Colon (tissue), 2 donors: ENCODE results near the gene KIF24.
"Not testable (repeated sequence)": the region's sequence is repeated elsewhere in the genome, so short reads cannot be mapped to it uniquely, and the experiment has no call there.

Experiments used
- FAIRE-seq: peaks from 2 replicates; lab custom pipeline; 2012; peaks lifted over from hg19 to GRCh38; lab: Jason Lieb, UNC
- donor health status: control.
- donor health status: control.

Gene KIF24, protein sequence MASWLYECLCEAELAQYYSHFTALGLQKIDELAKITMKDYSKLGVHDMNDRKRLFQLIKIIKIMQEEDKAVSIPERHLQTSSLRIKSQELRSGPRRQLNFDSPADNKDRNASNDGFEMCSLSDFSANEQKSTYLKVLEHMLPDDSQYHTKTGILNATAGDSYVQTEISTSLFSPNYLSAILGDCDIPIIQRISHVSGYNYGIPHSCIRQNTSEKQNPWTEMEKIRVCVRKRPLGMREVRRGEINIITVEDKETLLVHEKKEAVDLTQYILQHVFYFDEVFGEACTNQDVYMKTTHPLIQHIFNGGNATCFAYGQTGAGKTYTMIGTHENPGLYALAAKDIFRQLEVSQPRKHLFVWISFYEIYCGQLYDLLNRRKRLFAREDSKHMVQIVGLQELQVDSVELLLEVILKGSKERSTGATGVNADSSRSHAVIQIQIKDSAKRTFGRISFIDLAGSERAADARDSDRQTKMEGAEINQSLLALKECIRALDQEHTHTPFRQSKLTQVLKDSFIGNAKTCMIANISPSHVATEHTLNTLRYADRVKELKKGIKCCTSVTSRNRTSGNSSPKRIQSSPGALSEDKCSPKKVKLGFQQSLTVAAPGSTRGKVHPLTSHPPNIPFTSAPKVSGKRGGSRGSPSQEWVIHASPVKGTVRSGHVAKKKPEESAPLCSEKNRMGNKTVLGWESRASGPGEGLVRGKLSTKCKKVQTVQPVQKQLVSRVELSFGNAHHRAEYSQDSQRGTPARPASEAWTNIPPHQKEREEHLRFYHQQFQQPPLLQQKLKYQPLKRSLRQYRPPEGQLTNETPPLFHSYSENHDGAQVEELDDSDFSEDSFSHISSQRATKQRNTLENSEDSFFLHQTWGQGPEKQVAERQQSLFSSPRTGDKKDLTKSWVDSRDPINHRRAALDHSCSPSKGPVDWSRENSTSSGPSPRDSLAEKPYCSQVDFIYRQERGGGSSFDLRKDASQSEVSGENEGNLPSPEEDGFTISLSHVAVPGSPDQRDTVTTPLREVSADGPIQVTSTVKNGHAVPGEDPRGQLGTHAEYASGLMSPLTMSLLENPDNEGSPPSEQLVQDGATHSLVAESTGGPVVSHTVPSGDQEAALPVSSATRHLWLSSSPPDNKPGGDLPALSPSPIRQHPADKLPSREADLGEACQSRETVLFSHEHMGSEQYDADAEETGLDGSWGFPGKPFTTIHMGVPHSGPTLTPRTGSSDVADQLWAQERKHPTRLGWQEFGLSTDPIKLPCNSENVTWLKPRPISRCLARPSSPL (N-terminal part only)

DNA sequence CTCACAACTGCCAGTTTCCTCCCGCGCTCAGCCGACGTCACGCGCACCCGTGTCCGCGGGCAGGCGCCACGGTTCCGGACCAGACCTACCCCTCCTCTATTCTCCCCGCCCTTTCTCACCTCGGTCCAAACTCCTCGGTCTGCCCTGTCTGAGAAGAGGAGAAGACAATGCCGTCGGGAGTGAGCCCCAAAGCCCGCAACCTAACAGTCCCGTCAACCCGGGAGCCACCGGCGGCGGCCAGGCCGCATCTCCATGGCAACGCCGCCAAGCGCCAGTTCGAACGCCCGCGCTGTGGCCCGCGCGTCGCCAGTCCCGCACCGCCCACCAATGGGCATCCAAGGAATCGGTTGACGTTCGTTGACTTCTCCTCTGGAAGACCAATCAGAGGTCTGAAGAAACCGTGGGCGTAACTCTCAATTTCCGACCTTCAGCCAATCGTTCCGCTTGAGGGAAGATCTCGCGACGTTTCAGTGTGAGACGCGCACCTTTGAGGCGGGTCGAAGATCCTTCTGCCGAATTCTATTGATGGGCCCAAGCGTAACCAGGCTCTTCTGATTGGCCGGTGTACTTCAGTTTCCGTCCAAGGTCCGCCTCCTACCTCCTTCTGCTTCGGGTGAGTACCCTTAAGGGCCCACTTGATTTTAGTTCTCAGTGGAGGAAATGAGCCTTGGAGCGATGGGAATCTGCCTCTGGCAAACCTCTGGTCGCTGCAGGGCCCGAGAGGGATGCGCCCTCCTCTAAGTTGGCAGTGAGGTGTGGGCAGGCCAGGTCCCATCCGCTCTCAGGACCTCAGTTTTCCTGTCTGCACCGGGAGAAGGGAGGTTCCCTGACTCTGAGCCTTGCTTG lies at the start of gene KIF24, which contains the start of gene NUDT2:
KIF24 (minus strand) TSS at position 282 of the 846 bp plus-strand sequence. CDS start 17,922 bp downstream, outside the sequence.
NUDT2 (plus strand) TSS at position 583 of the 846 bp plus-strand sequence. CDS start 9,471 bp downstream, outside the sequence.
- FAIRE-seq, result peak; percentile 91

DNA sequence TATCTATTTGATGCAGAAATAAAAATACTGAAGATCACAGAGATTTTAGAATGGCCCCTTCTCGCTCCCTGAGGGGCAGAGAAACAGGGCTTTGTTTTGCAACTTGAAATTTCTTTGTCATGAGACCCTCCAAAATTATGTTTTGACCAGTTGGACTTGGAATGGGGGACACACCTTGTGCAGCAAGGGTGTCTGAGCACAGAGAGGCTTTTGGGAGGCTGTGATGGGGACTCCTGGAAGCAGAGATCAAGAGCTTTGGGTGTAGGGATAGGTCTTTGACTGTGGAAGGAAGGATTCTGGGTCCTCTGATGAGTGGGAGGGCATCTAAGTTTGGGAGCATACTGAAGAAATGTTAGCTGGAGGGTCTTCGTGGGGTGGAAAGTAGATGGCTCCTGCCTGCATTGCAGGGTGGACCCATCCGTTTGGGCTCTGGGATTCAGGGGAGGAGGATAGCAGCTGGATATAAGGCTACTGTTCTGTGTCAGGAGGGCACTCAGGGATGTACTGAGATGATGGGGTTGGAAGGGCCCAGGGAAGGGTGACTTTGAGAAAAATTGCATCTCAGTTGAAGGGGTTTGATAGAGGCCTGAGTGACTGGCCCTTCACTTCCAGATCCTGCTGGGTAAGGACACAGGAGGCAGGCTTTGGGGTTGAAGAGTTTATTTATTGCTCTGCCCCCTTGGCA lies 49.5 kb upstream of the KIF24 start:
- FAIRE-seq, result no peak

DNA sequence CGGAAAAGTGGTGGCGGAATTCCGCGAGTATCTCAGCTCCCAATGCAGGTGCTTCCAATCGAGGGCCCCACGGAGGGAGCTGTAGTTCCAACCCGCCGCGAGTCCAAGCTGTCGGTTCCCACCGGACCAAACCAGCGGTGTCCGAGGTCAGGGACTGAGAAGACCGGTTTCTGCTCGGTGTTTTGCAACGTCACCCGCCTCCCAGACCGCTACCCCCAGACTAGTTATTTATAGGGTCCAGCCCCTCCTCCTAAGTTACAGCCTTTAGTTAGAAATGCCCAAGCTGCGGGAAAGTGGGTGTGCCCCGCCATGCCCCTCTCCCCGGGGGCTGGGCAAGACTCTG lies 48.3 kb upstream of the KIF24 start:
- no peak for FAIRE-seq

DNA sequence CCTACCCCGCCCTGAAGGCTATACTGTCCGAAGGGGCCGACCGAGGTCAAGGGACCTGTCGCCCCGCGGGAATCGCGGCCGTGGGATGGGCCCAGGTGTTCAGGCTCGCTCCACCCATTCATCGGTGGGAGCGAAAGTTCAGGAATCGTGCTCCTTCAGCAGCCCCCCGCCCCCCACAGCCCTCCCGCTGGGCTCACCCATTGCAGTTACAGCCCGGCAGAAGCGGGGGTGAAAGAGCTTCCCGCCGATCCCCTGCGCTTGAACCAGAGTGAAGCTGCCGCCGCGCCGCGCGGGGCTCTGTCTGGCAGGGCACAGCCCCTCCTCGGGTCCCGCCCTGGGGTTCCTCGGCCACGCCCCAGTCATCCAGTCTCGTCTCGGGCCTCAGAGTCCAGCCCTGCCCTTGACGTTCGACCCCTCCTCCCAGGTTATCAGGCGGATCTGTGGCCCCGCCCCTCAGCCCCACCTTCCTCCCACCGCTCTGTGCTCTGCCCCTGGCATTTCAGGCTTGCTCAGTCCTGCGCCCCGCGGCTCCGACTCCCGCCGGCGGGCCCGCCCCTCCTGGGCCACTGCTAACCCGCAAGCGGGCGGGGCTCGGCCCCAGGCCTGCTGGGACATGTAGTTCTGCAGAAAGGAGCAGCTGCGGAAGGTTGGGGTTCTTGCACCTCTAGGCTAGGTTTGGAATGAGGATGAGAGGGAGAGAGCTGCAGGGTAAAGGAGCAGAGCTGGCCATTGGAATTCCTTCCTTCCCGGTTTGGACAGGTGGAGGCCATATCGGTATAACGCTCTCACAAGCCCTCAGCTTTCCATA lies 47.7 kb upstream of the KIF24 start, which contains the start of gene MYORG:
MYORG (minus strand) TSS at position 303 of the 808 bp plus-strand sequence. CDS start 3,955 bp downstream, outside the sequence.
- peak; percentile 76 for FAIRE-seq

DNA sequence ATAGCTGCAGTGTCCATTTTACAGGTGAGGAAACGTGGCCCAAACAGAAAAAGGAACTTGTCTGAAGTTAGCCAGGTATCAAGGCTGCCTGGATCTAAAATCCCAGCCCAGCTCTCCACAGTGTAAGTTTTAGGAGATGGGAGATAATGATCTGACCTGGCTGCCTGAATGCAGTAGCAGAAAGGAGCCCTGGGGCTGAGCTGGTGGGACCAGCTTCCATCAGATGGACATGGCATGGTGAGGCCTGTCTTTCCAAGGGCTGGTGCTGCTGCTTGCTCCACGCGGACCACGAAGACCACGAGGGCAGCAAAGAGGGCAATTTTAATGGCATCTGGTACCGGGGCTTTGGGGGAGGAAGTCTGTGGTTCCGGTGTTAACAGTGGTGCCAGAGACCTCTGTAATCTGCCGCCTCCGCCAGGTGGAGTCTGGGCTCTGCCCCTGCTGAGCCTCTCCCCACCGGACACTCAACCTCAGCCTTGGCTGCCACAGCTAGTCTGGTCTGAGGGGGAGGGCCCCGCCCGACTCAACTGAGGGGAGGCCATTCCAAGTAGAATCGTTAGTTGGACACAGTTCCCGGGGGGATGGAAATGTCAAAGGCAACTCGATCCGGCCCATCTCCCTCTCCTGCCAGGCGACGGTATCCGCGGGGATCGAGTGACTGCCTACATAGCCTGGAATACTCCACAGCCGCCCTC lies 47.0 kb upstream of the KIF24 start:
- no peak for FAIRE-seq

DNA sequence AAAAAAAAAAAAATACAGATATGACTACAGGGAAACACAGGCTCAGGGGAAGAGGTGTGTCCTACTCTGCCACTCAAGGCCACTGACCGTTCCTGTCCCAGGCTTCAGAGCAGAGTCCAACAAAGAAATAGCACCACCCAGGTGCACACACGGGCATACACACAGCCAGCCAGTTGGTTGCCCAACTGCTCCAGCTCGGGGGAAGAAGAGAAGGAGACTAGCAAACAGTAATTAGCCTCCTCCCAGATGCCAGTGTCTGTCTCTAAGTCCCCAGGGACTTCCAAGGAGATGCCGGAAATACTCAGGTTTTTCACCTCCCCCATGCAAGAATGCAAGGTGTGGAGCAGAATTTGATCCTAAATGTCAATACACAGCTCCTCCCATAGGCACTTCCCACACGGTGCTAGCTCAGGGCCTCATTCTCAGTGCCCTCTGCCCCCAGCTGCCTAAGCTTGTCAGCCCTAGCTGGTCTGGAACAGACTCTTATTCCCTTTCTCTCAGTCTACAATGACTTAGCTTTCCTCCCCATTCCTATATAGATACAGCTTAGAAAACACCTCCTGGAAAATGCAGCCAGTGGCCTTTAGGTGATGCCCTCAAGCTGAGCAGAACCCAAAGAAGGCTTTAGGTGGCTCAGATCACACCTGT lies 46.0 kb upstream of the KIF24 start:
- no peak for FAIRE-seq

DNA sequence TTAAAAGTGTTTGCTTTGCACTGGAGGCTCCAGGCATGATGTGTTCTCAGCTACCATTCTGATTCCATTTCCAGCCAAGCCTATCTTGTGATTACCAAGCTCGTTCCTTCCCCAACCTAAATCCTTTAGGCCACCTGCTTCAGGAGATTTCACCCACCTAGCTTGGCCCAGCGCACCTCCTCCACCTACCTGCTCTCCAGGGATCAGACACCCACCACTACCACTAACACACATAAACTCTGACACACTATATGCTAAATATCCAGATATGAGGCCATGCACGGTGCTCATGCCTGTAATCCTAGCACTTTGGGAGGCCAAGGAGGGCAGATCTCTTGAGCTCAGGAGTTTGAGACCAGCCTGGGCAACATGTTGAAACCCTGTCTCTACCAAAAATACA lies 45.3 kb upstream of the KIF24 start:
- no peak for FAIRE-seq

DNA sequence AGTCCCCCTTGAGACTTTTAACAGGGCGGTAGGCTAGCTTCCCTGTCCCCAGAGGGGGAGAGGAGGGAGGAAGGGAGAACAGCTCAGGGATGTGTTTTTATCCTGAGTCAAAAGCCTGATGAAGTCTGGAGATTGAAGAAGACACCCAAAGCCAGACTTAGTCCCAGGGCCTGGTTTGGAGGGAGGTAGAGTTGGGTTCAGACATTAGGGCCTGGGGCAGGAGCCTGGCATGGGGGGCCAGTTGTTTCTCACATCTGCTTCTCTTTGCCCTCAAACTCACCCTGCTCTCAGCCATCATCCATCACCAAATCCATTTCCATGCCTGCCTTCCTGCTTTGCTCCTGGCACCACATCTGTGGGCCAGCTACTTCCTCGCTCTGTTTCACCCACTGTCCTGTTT lies 44.7 kb upstream of the KIF24 start:
- no peak for FAIRE-seq

DNA sequence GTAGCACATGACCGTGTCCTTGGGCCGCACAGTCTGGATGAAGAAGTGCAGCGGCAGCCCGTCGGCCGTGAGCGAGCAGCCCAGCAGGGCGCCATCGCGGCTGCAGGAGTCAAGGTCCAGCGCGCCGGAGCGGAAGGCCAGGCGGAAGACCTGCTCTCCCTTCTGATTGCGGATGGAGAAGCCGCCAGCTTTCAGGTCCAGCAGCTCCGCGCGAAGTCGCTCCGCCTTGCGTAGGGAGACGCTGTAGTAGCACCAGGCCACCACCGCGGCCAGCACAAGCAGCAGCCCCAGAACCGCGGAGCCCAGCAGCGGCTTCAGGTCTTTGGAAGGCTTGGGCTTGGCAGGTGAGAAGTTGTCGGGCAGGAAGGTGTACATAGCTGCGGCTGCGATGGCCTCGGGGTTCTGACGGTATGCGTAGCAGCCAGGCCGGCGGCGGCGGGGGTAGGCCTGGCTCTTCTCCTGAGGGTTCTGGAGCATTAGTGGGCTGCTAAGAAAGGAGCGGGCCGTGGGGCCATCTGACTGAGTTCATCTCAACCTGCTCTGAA lies 43.5 kb upstream of the KIF24 start:
- no peak for FAIRE-seq

DNA sequence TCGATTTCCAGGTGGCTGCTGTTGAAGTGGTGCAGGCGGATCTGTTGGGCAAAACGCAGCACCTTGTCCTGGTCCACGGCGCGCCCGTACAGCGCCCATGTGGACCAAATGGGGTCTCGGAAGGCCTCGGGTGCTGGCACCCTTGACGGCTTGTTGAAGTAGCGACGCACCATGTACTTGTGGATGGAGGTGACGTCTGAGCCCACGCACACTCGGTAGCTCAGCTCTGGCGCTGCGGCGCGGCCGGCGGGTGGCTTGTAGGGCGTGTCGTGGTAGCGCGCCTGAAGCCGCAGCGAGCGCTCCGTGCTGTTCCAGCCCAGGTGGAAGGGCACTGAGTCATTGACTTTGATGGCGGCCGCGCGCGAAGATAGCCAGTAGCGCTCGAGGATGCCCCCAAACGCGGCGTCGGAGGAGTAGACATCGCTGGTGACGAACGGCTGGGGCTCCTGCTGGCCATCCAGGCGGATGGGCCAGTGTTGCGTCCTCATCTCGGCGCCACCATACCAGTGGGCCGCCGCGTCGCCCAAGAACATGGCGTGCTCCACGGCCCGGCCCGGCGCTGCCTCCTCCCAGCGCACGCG lies 42.9 kb upstream of the KIF24 start:
- no peak for FAIRE-seq

DNA sequence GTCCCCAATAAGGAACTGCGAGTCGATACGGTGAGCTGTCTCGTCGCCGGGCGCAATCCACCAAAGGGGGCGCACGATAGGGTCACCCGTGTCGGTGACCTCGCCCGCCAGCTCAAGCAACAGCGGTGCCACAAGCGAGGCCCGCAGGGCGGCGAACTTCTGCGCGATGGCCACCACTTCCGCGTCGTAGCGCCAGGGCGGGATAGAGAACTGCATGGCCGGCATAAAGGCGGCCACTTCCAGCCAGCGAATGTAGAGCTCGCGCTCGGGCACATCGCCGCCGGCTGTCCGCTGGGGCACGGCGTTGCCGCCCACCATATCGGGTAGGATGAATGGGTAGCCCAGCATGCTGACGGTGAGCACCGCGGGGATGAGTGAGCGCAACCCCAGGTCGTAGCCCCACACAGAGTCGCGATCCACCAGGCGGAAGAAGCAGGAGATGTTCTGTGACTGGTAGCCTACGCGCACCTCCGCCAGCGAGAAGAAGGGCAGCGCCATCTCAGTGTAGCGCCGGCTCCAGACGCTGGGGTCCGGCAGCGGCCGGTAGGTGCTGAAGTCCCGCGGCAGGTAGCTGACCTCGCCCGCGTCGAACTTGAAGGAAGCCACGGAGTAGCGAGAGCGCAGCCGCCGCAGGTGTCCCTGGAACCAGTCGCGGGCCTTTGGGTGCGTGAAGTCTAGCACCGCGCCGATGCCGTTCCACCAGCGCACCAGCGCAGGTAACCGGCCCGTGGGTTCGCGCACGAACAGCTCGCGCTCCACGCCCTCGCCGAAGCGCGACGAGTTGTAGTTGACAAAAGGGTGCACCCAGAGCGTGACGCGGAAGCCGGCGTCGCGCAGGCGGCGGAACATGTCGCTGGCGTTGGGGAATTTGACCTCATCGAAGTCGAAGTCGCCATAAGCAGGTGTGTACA lies 42.2 kb upstream of the KIF24 start:
- no peak for FAIRE-seq

DNA sequence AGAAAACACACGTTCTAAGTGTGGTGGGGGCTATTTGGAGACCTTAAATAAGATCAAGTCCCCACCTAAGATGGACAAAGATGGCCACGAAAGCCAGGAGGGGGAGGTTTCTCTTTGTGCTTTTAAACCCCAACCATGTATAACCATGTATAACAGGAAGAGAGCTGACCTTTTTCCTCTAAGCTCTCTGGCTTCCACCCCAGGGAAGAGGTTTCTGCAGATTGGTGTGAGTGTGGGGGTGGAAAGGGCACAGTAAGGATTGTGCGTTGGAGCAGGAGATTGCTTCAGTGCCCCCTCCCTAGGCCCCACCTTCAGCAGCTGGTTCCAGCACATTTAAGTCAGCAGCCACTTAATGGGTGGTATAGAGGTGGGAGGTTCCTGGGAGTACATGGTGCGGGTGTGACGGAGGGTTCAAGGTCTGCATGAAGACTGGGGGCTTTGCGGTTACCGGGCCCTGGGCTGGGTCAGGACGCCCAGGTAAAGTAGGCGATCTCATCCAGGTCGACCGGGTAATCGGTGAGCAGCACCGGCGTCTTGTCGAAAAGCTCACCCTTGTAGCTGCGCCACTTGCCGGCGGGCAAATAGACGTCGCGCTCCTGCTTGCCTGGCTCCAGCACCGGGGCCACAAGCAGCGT lies 41.4 kb upstream of the KIF24 start:
- FAIRE-seq, result no peak

DNA sequence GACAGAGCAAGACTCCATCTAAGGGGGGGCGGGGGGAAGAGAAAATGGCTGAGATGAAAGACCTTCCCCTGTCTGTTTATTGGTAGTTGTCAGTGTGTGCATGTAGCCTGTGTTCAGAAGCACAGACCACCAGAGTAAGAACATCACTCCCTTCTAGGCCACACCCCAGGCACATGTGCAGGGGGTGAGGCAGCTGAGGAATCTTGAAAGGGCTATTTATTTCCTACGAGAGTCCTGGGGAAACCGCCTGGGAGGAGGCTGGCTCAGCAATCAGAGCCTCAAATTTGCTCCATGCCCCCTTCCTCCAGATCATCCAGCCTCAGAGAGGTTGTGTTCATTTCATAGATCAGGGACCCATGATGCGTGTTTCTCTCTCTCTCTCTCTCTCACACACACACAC lies 40.6 kb upstream of the KIF24 start:
- no peak for FAIRE-seq

DNA sequence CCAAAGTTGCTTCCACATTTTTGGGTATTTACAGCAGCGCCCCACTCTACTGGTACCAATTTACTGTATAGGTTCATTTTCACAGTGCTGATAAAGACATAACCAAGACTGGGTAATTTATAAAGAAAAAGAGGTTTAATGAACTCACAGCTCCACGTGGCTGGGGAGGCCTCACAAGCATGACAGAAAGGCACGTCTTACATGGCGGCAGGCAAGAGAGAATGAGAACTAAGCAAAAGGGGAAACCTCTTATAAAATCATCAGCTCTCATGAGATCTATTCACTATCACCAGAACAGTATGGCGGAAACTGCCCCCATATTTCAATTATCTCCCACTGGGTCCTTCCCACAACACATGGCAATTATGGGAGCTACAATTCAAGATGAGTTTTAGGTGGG lies 39.7 kb upstream of the KIF24 start:
- not testable (repeated sequence) for FAIRE-seq

DNA sequence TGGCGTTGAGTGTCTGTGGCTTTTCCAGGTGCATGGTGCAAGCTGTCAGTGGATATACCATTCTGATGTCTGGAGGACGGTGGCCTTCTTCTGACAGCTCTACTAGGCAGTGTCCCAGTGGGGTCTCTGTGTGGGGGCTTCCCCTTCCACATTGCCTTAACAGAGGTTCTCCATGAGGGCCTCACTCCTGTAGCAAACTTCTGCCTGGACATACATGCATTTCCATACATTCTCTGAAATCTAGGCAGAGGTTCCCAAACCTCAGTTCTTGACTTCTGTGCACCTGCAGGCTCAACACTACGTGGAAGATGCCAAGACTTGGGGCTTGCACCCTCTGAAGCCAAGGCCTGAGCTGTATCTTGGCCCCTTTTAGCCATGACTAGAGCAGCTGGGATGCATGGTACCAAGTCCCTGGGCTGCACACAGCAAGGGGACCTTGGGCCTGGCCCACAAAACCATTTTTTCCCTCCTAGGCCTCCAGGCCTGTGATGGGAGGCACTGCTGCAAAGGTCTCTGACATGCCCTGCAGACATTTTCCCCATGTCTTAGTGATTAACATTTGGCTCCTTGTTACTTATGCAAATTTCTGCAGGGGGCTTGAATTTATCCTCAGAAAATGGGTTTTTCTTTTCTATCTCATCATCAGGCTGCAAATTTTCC lies 38.8 kb upstream of the KIF24 start:
- not testable (repeated sequence) for FAIRE-seq

DNA sequence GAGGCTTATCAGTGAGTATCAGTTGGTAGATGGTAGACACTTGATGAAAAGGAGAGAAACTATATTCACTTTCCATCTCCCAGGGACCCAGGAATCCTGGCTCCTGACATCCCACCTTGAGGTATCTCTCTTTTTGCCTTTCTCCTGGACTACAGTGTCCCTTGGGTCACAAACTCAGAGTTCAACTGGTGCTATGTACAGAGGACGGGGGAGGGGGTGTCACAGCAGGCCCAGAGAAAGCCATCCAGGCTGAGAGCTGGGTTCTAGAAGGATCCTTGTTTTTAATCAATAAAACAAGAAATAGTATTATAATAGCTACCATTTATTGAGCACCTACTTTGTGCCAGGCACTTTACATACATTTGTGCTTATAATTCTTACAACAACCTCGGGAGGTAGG lies 37.3 kb upstream of the KIF24 start:
- FAIRE-seq, result no peak
